Breast epithelium (tissue), 4 donors: ENCODE data around the gene CRTC1. TPM values are rescaled to one million over a fixed set of nuclear protein-coding genes. Genes with fewer than 3 reads are reported as not detected.

ENCODE experiments used
- DNase-seq, 2 donors: peaks; one replicate each; pipeline ENCODE4 v3.0.0-alpha.2; 2019; ENCODE audit warnings: low spot score in 2 of 2
- H3K27ac ChIP-seq, 2 donors: fragments of 200-600 bp; sonication (generic) in 1 of 2; one replicate each; pipeline ENCODE4 v1.5.1; 2016 to 2019; ENCODE audit warnings: mild to moderate bottlenecking in 1 of 2
- H3K27me3 ChIP-seq, 2 donors: fragments of 200-600 bp; sonication (generic) in 1 of 2; one replicate each; pipeline versions ENCODE4 v1.5.1 to v1.6.0; 2017 to 2019; ENCODE audit warnings: control low read depth in 1 of 2, mild to moderate bottlenecking in 1 of 2
- H3K36me3 ChIP-seq: fragments of 200-600 bp; one replicate; pipeline ENCODE4 v1.5.1; 2019
- H3K4me1 ChIP-seq, 2 donors: fragments of 200-600 bp; sonication (generic); one replicate each; pipeline ENCODE4 v1.5.1; 2016 to 2019; ENCODE audit warnings: control low read depth in 1 of 2
- H3K4me3 ChIP-seq, 3 donors: fragments of 200-600 bp; sonication (generic); 1 replicate in 2 of 3; 2 replicates in 1 of 3; pipeline ENCODE4 v1.5.1; 2016 to 2019; ENCODE audit warnings: mild to moderate bottlenecking in 3 of 3, moderate library complexity in 2 of 3
- H3K9me3 ChIP-seq, 2 donors: fragments of 200-600 bp; sonication (generic) in 1 of 2; one replicate each; pipeline ENCODE4 v1.5.1; 2016 to 2019; ENCODE audit warnings: control low read depth in 1 of 2
- POLR2A ChIP-seq: fragments of 450-650 bp; IDR thresholded peaks from one replicate; pipeline ENCODE4 v1.6.1; 2016; ENCODE audit warnings: antibody characterized with exemption, mild to moderate bottlenecking, moderate library complexity
- POLR2AphosphoS5 ChIP-seq, 3 donors: sonication (generic); formaldehyde crosslinking; IDR thresholded peaks; one replicate each; pipeline ENCODE4 v1.6.1; 2017; ENCODE audit warnings: antibody characterized with exemption in 3 of 3
- intact Hi-C: fragments of 100-400 bp; cut with DNase I; formaldehyde crosslinking; loops from one replicate; pipeline ENCODE4 v1.15.1; 2023; ENCODE audit warnings: low total_unique reads
- total RNA-seq, 3 donors: library from RNA; depleted of rRNA; stranded (reverse); fragments of >200 nt; gene quantifications; one replicate each; pipeline ENCODE4 v1.1.0, GENCODE V29; 2016
- TF ChIP-seq, protein P1 (sequence below), 3 donors: fragments of 450-650 bp; IDR thresholded peaks; one replicate each; pipeline ENCODE4 v1.5.1; 2016 to 2017; ENCODE audit warnings: antibody characterized with exemption in 3 of 3, mild to moderate bottlenecking in 3 of 3, moderate library complexity in 3 of 3

CRTC1 gene
- total RNA-seq, 3 donors from 2014 or later, result 4.8 to 6.1 (median 5.9) TPM

DNA sequence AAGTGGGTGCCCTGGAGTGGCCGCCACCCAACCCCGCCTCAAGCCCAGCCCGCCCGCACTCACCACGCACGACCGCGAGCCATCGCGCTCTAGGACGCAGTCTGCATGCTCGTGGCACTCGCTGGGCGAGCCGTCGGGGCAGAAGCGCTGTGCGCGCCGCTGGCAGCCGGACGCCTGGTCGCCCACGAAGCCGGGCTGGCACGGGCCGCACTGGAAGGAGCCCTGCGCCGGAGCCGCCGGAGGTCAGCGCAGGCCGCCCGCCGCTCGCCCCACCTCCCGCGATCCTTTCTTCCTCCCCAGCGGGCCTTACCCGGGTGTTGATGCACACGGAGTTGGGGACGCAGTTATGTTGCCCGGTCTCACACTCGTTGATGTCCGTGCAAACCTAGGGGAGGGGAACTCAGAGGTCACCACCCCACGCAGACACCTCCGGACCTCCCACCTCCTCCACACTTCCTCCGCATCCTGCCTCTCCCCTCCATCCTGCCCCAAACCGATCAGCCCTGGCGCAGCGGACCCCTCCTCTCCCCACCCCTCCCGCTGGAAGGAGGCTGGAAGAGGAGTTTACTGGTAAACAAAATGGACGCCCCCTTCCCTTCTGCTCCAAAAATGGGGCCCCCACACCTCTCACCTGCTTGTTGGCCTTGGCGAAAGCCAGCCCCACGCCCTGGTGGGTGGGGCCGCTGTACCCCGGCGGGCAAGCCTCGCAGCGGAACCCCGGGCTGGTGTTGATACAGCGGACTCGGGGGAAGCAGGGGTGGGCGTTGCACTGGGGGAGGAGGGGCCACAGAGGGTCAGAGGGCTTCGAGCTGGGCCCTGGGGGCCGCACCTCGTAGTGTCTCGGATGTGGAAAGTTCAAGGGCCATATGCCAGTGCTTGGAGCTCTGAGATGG is 105.3 kb downstream of the CRTC1 start:
- Histone ChIP-seq H3K27ac (no peak overlapping the region), H3K36me3 (no peaks in the 10 kb centered on the region), H3K4me3 (peak overlapping the region in 2 of 3 donors; percentile 40 to 61), H3K27me3 (peaks cover 25 to 67% of the 10 kb centered on the region in 2 donors), H3K4me1 (peaks cover 7 to 23% of the 10 kb centered on the region in 2 donors), H3K9me3 (no peaks in the 10 kb centered on the region)
- no peak for DNase-seq
- intact Hi-C loops, result no loop called here
- no peak for TF ChIP-seq POLR2AphosphoS5 (IDR thresholded peaks at IDR 0.05)
- no peak for TF ChIP-seq POLR2A
- TF ChIP-seq, protein P1, sequence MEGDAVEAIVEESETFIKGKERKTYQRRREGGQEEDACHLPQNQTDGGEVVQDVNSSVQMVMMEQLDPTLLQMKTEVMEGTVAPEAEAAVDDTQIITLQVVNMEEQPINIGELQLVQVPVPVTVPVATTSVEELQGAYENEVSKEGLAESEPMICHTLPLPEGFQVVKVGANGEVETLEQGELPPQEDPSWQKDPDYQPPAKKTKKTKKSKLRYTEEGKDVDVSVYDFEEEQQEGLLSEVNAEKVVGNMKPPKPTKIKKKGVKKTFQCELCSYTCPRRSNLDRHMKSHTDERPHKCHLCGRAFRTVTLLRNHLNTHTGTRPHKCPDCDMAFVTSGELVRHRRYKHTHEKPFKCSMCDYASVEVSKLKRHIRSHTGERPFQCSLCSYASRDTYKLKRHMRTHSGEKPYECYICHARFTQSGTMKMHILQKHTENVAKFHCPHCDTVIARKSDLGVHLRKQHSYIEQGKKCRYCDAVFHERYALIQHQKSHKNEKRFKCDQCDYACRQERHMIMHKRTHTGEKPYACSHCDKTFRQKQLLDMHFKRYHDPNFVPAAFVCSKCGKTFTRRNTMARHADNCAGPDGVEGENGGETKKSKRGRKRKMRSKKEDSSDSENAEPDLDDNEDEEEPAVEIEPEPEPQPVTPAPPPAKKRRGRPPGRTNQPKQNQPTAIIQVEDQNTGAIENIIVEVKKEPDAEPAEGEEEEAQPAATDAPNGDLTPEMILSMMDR (IDR thresholded peaks at IDR 0.05), result no peak

DNA sequence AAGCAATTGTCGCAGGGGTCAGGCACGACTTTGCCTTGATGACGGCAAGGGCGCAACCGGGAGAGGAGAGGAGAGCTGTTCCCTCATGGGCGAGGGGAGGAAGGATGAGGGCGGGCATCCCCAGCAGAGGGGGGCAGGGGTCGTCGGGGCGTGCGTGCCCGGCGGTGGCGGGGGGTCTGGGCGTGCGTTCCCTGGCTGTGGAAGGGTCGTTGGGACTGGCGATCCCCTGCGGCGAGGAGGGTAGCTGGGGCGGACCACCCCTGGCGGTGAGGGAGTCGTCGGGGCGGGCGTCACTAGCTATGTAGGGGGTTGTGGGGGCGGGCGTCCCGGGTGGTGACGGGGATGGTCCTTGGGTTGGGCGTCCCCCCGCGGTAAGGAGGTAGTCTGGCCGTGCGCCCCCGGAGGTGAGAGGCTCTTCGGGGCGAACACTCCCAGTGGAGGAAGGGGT is 106.0 kb downstream of the CRTC1 start:
- no peak overlapping the region for H3K27ac ChIP-seq
- no peak for DNase-seq
- H3K9me3 ChIP-seq, result no peaks in the 10 kb centered on the region
- TF ChIP-seq, protein P1 (IDR thresholded peaks at IDR 0.05), result no peak
- no peak for TF ChIP-seq POLR2A
- intact Hi-C loops, result no loop called here
- no peaks in the 10 kb centered on the region for H3K36me3 ChIP-seq
- peaks cover 25 to 68% of the 10 kb centered on the region in 2 donors for H3K27me3 ChIP-seq
- peak overlapping the region; percentile 34 to 61 (median 40) for H3K4me3 ChIP-seq
- peaks cover 7 to 23% of the 10 kb centered on the region in 2 donors for H3K4me1 ChIP-seq

DNA sequence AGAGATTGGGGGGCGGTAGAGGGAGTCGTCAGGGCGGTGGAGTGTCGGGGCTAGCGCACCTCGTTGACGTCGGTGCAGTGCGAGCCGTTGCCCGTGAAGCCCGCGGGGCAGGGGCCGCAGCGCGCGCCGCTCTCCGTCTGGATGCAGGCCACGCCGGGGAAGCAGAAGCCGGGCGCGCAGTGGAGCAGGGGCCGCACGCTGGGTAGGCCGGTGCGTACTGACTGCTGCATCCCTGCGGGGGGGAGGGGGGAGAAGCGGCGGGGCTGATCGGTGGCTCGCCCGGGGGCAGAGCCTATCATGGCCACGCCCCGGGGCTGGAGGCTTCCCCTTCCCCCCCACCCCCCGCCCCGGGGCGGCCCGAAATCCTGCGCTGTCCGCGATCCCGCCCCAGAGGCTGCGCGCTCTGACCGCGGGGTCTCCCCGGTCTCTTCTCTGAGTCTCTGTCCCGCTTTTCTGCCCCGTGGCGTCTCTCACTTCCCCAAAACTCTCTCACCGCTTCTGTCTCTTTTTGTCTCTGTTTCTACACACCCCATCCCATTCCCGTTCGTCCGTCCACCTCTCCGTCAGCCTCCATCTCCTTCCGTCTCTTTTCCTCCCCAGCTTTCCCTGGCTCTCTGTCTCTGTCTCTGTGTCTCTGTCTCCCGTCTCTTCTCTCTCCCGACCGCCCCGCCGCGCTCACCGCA is 106.5 kb downstream of the CRTC1 start:
- H3K27me3 ChIP-seq, result peaks cover 25 to 68% of the 10 kb centered on the region in 2 donors

DNA sequence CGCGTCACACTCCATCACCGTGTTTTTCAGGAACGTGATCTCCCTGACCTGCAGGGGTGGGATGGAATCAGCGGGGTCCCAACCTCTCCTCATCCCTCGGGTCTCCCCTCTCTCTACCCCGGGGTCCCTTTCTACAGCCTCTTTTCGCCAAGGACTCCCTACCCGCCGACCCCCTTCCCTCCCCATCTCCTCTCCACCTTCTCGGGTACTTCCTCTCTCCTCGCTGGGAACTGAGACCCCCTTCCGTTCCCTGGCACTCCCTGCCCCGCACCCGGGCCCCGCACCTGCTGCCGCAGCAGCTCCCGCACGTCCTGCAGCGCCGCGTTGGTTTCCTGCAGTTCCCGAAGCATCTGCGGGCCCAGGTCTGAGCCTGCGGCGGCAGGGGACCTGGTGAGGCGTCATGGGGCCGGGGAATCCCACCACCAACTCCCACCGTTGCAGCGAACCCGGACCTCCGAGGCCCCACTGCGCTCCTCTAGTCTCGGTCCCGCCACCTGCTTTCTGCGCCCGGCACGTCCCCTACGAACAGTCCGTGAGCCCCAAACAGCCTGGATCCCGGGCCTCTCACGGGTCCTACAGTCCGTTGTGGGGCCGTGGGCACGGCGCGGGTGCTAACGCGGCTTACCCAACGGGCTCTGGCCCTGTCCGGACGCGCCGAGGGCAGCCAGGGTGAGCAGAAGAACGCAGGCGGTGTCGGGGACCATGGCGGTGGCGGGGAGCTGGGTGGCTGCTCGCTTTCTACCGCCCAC is 107.3 kb downstream of the CRTC1 start, which contains the start of gene COMP:
TSS of gene COMP (minus strand) at position 740 of the 749 bp plus-strand sequence. CDS start at position 704, 36 bp downstream.
- H3K4me3 ChIP-seq, result peak within 1 kb of the TSS; percentile 34 to 61 (median 40)
- H3K27ac ChIP-seq, result no peak within 1 kb of the TSS
- no peaks in the 10 kb centered on the region for H3K9me3 ChIP-seq
- intact Hi-C loops, result no loop called here
- H3K27me3 ChIP-seq, result peaks cover 20 to 64% of the 10 kb centered on the region in 2 donors
- TF ChIP-seq, protein P1 (IDR thresholded peaks at IDR 0.05), result no peak
- TF ChIP-seq POLR2AphosphoS5 (IDR thresholded peaks at IDR 0.05), result no peak
- TF ChIP-seq POLR2A, result no peak
- H3K36me3 ChIP-seq, result no peaks in the 10 kb centered on the region
- peaks cover 11 to 23% of the 10 kb centered on the region in 2 donors for H3K4me1 ChIP-seq
- DNase-seq, result no peak

More for the DNA sequence above, 106.5 kb downstream of the CRTC1 start:
- Histone ChIP-seq H3K4me1 (peaks cover 7 to 23% of the 10 kb centered on the region in 2 donors), H3K9me3 (no peaks in the 10 kb centered on the region), H3K27ac (no peak overlapping the region), H3K36me3 (no peaks in the 10 kb centered on the region), H3K4me3 (peak overlapping the region; percentile 34 to 61 (median 40))
- DNase-seq, result no peak
- TF ChIP-seq, protein P1 (IDR thresholded peaks at IDR 0.05), result no peak
- TF ChIP-seq POLR2AphosphoS5 (IDR thresholded peaks at IDR 0.05) (no peak), POLR2A (no peak)
- intact Hi-C loops, result no loop called here
